ENCODE data around the gene EGLN2. TPM values are rescaled to one million over a fixed set of nuclear protein-coding genes. Genes with fewer than 3 reads are reported as not detected.
"Not testable (repeated sequence)": the region's sequence is repeated elsewhere in the genome, so short reads cannot be mapped to it uniquely, and the experiment has no call there.

The EGLN2 gene
- total and polyA plus RNA-seq, 9 of the 15 experiments (the other 6 are each of a cell fraction or from before 2014, with no cell fraction given), result 9.6 to 114 (median 71.0) TPM

DNA sequence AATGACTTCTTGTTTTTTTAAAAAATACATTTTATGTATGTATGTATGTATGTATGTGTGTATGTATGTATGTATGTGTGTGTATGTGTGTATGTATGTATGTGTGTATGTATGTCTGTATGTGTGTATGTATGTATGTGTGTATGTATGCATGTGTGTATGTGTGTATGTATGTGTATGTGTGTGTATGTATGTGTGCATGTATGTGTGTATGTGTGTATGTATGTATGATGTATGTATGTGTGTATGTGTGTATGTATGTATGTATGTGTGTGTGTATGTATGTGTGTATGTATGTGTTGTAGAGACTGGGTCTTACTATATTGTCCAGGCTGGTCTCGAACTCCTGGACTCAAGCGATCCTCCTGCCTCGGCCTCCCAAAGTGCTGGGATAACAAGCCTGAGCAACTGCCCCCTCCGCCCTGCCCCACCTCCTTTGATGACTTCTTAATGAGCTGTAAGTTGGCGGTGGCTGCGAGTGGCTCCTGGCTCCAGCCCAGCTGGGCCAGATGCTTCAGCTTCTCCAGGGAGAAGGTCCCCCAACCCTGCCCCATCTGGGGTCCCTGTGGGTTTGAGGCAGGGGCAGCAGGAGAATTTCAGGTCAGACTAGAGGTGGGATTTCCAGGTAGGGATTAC, 26.6 kb downstream of the EGLN2 start:
- FAIRE-seq, result peak; percentile 35
- H4K20me1 ChIP-seq (replicated peaks; ENCODE audit: control insufficient read depth, insufficient read depth, low read length); H3K79me2 ChIP-seq (ENCODE audit: control insufficient read depth, insufficient read depth, low read length); H3K9me1 ChIP-seq (ENCODE audit: control insufficient read depth, insufficient read depth, low read length); ATAC-seq; H3K36me3 ChIP-seq (ENCODE audit: control insufficient read depth, insufficient read depth, low read length); H3K27me3 ChIP-seq (ENCODE audit: control insufficient read depth in 2 of 2, insufficient read depth in 2 of 2, low read length in 2 of 2); H2AFZ ChIP-seq (ENCODE audit: low read depth, low read length); intact Hi-C loops (cut with micrococcal nuclease); H3K9ac ChIP-seq (ENCODE audit: insufficient read depth in 1 of 2, low read depth in 2 of 2, low read length in 2 of 2); CTCF ChIA-PET (ENCODE audit: low intra/inter-chr PET ratio); POLR2A ChIA-PET; BruUV-seq (replicated peaks); H3K9me3 ChIP-seq (replicated peaks; ENCODE audit: control insufficient read depth, insufficient read depth, low read depth, low read length); in situ Hi-C loops (cut with MboI); TF ChIP-seq TOE1 (CRISPR knock-in tag; IDR thresholded peaks at IDR 0.05; ENCODE audit: borderline replicate concordance, low read depth): not testable (repeated sequence)
- Histone ChIP-seq H3K4me3 (peak overlapping the region; percentile 25; the same call in 1 of the 2 replicates), H3K27ac (ENCODE audit: extremely low read depth, low read depth, low read length) (peak overlapping the region; percentile 50; the same call in 2 of the 3 replicates), H3K4me2 (ENCODE audit: insufficient read depth, low read length) (peak overlapping the region; percentile 67), H3K4me1 (replicated peaks in 1 of 2; ENCODE audit: control insufficient read depth in 2 of 2, insufficient read depth in 2 of 2, low read length in 2 of 2) (peaks cover 40 to 48% of the 10 kb centered on the region in 2 experiments)
- 80% methylated on average over 1 of the region's 6 CpGs for WGBS (ENCODE audit: insufficient coverage, low coverage, missing lambda C conversion rate)
- DNase-seq (ENCODE audit: extremely low read depth in 1 of 4, low spot score in 3 of 4), result peak in 1 of 4 experiments; percentile 5
- TF ChIP-seq HDAC2 (IDR thresholded peaks at IDR 0.05), result 0 out of 2 replicates have a peak, but pooled peaks have one; percentile 21
- peak; percentile 86 for TF ChIP-seq SMARCA5 (IDR thresholded peaks at IDR 0.05)
- TF ChIP-seq EHMT2 (IDR thresholded peaks at IDR 0.05), result 0 out of 2 replicates have a peak, but pooled peaks have one; percentile 38
- peak; percentile 37; the same call in 1 of the 2 replicates for TF ChIP-seq SMARCA4 (IDR thresholded peaks at IDR 0.05)
- peak; percentile 73; the same call in 1 of the 2 replicates for TF ChIP-seq NBN (IDR thresholded peaks at IDR 0.05; ENCODE audit: low read depth)
- TF ChIP-seq NCOR1 (IDR thresholded peaks at IDR 0.05), result peak; percentile 42; the same call in 1 of the 2 replicates
- TF ChIP-seq FOXK2 (conservative IDR thresholded peaks at IDR 0.05 in 1 of 2, IDR thresholded peaks at IDR 0.05 in 1 of 2; ENCODE audit: low read depth in 2 of 2), result peak; percentile 55 to 67; a peak in 3 of 4 replicates
- TF ChIP-seq, protein P1, sequence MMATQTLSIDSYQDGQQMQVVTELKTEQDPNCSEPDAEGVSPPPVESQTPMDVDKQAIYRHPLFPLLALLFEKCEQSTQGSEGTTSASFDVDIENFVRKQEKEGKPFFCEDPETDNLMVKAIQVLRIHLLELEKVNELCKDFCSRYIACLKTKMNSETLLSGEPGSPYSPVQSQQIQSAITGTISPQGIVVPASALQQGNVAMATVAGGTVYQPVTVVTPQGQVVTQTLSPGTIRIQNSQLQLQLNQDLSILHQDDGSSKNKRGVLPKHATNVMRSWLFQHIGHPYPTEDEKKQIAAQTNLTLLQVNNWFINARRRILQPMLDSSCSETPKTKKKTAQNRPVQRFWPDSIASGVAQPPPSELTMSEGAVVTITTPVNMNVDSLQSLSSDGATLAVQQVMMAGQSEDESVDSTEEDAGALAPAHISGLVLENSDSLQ (IDR thresholded peaks at IDR 0.05), result 0 out of 2 replicates have a peak, but pooled peaks have one; percentile 11
- TF ChIP-seq, protein P2, sequence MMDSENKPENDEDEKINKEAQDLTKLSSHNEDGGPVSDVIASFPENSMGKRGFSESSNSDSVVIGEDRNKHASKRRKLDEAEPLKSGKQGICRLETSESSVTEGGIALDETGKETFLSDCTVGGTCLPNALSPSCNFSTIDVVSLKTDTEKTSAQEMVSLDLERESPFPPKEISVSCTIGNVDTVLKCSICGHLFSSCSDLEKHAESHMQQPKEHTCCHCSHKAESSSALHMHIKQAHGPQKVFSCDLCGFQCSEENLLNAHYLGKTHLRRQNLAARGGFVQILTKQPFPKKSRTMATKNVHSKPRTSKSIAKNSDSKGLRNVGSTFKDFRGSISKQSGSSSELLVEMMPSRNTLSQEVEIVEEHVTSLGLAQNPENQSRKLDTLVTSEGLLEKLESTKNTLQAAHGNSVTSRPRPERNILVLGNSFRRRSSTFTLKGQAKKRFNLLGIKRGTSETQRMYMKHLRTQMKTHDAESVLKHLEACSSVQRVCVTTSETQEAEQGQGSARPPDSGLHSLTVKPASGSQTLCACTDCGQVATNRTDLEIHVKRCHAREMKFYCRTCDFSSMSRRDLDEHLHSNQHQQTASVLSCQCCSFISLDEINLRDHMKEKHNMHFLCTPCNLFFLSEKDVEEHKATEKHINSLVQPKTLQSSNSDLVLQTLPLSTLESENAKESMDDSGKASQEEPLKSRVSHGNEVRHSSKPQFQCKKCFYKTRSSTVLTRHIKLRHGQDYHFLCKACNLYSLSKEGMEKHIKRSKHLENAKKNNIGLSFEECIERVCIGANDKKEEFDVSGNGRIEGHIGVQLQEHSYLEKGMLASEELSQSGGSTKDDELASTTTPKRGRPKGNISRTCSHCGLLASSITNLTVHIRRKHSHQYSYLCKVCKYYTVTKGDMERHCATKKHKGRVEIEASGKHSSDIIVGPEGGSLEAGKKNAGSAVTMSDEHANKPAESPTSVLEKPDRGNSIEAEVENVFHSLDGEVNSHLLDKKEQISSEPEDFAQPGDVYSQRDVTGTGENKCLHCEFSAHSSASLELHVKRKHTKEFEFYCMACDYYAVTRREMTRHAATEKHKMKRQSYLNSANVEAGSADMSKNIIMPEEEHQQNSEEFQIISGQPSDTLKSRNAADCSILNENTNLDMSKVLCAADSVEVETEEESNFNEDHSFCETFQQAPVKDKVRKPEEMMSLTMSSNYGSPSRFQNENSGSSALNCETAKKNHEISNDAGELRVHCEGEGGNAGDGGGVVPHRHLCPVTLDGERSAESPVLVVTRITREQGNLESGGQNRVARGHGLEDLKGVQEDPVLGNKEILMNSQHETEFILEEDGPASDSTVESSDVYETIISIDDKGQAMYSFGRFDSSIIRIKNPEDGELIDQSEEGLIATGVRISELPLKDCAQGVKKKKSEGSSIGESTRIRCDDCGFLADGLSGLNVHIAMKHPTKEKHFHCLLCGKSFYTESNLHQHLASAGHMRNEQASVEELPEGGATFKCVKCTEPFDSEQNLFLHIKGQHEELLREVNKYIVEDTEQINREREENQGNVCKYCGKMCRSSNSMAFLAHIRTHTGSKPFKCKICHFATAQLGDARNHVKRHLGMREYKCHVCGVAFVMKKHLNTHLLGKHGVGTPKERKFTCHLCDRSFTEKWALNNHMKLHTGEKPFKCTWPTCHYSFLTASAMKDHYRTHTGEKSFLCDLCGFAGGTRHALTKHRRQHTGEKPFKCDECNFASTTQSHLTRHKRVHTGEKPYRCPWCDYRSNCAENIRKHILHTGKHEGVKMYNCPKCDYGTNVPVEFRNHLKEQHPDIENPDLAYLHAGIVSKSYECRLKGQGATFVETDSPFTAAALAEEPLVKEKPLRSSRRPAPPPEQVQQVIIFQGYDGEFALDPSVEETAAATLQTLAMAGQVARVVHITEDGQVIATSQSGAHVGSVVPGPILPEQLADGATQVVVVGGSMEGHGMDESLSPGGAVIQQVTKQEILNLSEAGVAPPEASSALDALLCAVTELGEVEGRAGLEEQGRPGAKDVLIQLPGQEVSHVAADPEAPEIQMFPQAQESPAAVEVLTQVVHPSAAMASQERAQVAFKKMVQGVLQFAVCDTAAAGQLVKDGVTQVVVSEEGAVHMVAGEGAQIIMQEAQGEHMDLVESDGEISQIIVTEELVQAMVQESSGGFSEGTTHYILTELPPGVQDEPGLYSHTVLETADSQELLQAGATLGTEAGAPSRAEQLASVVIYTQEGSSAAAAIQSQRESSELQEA (IDR thresholded peaks at IDR 0.05; ENCODE audit: low read depth), result peak; percentile 40; the same call in 1 of the 2 replicates
- peak; percentile 87 for TF ChIP-seq HDGF (IDR thresholded peaks at IDR 0.05)
- TF ChIP-seq POLR2B (IDR thresholded peaks at IDR 0.05; ENCODE audit: low read depth, partially characterized antibody), result peak; percentile 36
- 0 out of 2 replicates have a peak, but pooled peaks have one; percentile 23 for TF ChIP-seq TOE1 (IDR thresholded peaks at IDR 0.05; ENCODE audit: borderline replicate concordance)
- peak; percentile 80; the same call in 1 of the 2 replicates for TF ChIP-seq TSC22D4 (tag; IDR thresholded peaks at IDR 0.05)
- peak; percentile 45; the same call in 1 of the 2 replicates for TF ChIP-seq MIER1 (IDR thresholded peaks at IDR 0.05; ENCODE audit: low read depth)

Measured in K562 (cell line).